ENCODE data around the gene NDUFS7. TPM values are rescaled to one million over a fixed set of nuclear protein-coding genes. Genes with fewer than 3 reads are reported as not detected.
A peak's percentile ranks its signal among the peaks of the same experiment; 100 is the strongest.

NDUFS7 gene
- total and polyA plus RNA-seq, 2 donors (not counting 3 experiments of a cell fraction or from before 2014, with no cell fraction given): 101 to 224 TPM

DNA sequence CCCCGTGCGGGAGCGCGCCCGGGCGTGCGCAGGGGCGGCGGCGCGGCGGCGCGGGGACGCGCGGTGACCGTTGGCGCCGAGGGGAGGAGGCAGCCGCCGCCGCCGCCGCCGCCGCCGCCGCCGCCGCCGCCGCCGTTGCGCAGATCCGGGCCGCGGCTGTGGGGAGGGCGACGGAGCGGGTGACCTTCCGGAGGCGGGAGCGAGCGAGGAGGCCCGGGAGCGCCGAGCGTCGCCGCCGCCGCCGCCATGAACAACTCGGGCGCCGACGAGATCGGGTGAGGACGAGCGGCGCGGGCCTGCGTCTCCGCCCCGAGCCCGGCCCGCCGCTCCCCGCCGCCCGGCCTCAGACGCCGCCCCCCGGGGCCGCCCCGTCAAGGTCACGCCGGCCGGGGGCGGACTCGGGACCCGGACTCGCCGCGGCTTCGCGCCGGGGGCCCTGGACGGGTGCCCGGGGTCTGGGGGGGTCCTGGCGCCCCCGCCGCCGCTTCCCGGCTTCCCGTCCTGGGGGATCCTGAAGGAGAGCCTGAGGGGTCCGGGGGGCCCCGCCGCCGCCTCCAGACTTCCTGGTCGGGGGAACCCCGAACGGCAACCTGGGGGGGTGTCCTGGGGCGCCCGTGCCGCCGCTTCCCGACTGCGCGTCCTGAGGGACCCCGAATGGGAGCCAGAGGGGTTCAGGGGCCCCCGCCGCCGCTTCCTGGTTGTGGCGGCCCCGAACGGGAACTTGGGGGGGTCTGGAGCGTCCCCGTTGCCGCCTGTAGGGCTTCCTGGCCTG lies 24.0 kb downstream of the NDUFS7 start, which contains the start of gene DAZAP1:
Gene DAZAP1 (plus strand): TSS at position 59 of the 772 bp plus-strand sequence. CDS start 188 bp downstream, at position 247.
- TF ChIP-seq POLR2A (IDR thresholded peaks at IDR 0.05; ENCODE audit: low read depth, low read length): no peak
- TF ChIP-seq, protein P1, sequence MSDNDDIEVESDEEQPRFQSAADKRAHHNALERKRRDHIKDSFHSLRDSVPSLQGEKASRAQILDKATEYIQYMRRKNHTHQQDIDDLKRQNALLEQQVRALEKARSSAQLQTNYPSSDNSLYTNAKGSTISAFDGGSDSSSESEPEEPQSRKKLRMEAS (IDR thresholded peaks at IDR 0.05; ENCODE audit: insufficient read depth, insufficient read length): no peak
- no peak for TF ChIP-seq JUN (IDR thresholded peaks at IDR 0.05; ENCODE audit: borderline replicate concordance, insufficient read depth, insufficient read length, low read depth)
- no peak for TF ChIP-seq POLR2AphosphoS5 (IDR thresholded peaks at IDR 0.05; ENCODE audit: insufficient read depth, low read depth, low read length)
- TF ChIP-seq GATA2 (IDR thresholded peaks at IDR 0.05; ENCODE audit: insufficient read depth, insufficient read length, low read depth, low read length): no peak
- no peak for TF ChIP-seq MYC (IDR thresholded peaks at IDR 0.05; ENCODE audit: low read depth, low read length)
- TF ChIP-seq EZH2 (IDR thresholded peaks at IDR 0.05; ENCODE audit: borderline replicate concordance, low read depth, low read length, severe bottlenecking): no peak
- no peak for TF ChIP-seq FOS (IDR thresholded peaks at IDR 0.05; ENCODE audit: borderline replicate concordance, insufficient read depth, low read length)
- TF ChIP-seq, protein P2, sequence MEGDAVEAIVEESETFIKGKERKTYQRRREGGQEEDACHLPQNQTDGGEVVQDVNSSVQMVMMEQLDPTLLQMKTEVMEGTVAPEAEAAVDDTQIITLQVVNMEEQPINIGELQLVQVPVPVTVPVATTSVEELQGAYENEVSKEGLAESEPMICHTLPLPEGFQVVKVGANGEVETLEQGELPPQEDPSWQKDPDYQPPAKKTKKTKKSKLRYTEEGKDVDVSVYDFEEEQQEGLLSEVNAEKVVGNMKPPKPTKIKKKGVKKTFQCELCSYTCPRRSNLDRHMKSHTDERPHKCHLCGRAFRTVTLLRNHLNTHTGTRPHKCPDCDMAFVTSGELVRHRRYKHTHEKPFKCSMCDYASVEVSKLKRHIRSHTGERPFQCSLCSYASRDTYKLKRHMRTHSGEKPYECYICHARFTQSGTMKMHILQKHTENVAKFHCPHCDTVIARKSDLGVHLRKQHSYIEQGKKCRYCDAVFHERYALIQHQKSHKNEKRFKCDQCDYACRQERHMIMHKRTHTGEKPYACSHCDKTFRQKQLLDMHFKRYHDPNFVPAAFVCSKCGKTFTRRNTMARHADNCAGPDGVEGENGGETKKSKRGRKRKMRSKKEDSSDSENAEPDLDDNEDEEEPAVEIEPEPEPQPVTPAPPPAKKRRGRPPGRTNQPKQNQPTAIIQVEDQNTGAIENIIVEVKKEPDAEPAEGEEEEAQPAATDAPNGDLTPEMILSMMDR (IDR thresholded peaks at IDR 0.05; ENCODE audit: extremely low read depth in 1 of 2, insufficient read depth in 1 of 2, low read depth in 1 of 2, low read length in 2 of 2): no peak
- Histone ChIP-seq H3K36me3 (ENCODE audit: control insufficient read depth in 2 of 2, extremely low read depth in 1 of 2, insufficient read depth in 2 of 2, low read length in 2 of 2) (peaks cover 0 to under 1% of the 10 kb centered on the region in 2 experiments), H3K27ac (ENCODE audit: insufficient read depth, low read depth, low read length) (peak within 1 kb of the TSS; percentile 92), H3K4me1 (ENCODE audit: control insufficient read depth, extremely low read depth, insufficient read depth, low read length) (peaks cover 26% of the 10 kb centered on the region), H4K20me1 (replicated peaks; ENCODE audit: control insufficient read depth, extremely low read depth, insufficient read depth, low read length) (no peaks in the 10 kb centered on the region), H3K9me3 (replicated peaks; ENCODE audit: control insufficient read depth, insufficient read depth, low read length) (no peaks in the 10 kb centered on the region), H2AFZ (ENCODE audit: low read depth, low read length) (peak within 1 kb of the TSS; percentile 71), H3K27me3 (ENCODE audit: control insufficient read depth in 2 of 2, insufficient read depth in 2 of 2, low read length in 2 of 2) (no peaks in the 10 kb centered on the region), H3K9ac (replicated peaks; ENCODE audit: extremely low read depth, insufficient read depth, low read length) (peak within 1 kb of the TSS; percentile 98), H3K4me3 (replicated peaks in 1 of 3; ENCODE audit: insufficient read depth in 1 of 3, low read depth in 1 of 3, low read length in 3 of 3) (peak within 1 kb of the TSS; percentile 61 to 93 (median 82)), H3K79me2 (ENCODE audit: control insufficient read depth, insufficient read depth, low read length) (peaks cover 51% of the 10 kb centered on the region), H3K9me1 (replicated peaks; ENCODE audit: control insufficient read depth, extremely low read depth, insufficient read depth, low read length) (no peaks in the 10 kb centered on the region), H3K4me2 (ENCODE audit: insufficient read depth, low read length) (peak within 1 kb of the TSS; percentile 77)
- FAIRE-seq (peak; percentile 4), DNase-seq (ENCODE audit: low read depth, low spot score) (no peak)
- intact Hi-C loops (cut with micrococcal nuclease) (loop anchor here (1.0 to 10.0 kb wide), 4 partner anchors 24 to 187 kb away; partner anchors contain the start of genes MBD3, NDUFS7 and RPS15), dilution Hi-C loops (cut with MboI; ENCODE audit: extremely low pct_ligation_motif_present, low sequenced_read_pairs) (no loop called here)
- ChIA-PET CTCF (no interaction called here), POLR2A (no interaction called here)
- BruUV-seq (replicated peaks): no TSS peak
